GM10847 (cell line): Measurements from ENCODE around the gene ZNF646.

ENCODE experiments used
- POLR2A ChIP-seq: IDR thresholded peaks from 2 replicates; pipeline ENCODE4 v1.6.1; 2011; ENCODE audit not compliant: insufficient read length; ENCODE audit errors: extremely low read depth

Gene ZNF646

GRCh38 chr16:31073970-31074813 is at the start of gene ZNF646, which contains the start of gene ZNF668:
ZNF646 (plus strand) TSS chr16:31074422; CDS start chr16:31076325, 1,903 bp downstream.
ZNF668 (minus strand) TSS chr16:31074240; CDS start chr16:31064459, 9,781 bp downstream.
- TF ChIP-seq POLR2A, result peak; percentile 50

GRCh38 chr16:31025339-31025738 is 48.9 kb upstream of the ZNF646 start:
- TF ChIP-seq POLR2A, result no peak

- no peak for TF ChIP-seq POLR2A
Observed at GRCh38 chr16:31029272-31029671, 45.0 kb upstream of the ZNF646 start.

GRCh38 chr16:31031276-31031675 is 42.9 kb upstream of the ZNF646 start:
- TF ChIP-seq POLR2A, result no peak

- no peak for TF ChIP-seq POLR2A
Observed at GRCh38 chr16:31032736-31033708, 41.2 kb upstream of the ZNF646 start, which contains the start of gene STX4. STX4 (plus strand) TSS chr16:31033558; CDS start chr16:31033806, 248 bp downstream.

GRCh38 chr16:31033709-31034492 is 40.3 kb upstream of the ZNF646 start:
- TF ChIP-seq POLR2A, result peak; percentile 5

- no peak for TF ChIP-seq POLR2A
Observed at GRCh38 chr16:31036691-31037090, 37.5 kb upstream of the ZNF646 start.

GRCh38 chr16:31038993-31039392 is 35.2 kb upstream of the ZNF646 start:
- no peak for TF ChIP-seq POLR2A

GRCh38 chr16:31042866-31043265 is 31.4 kb upstream of the ZNF646 start:
- no peak for TF ChIP-seq POLR2A

GRCh38 chr16:31043352-31043751 is 30.9 kb upstream of the ZNF646 start:
- TF ChIP-seq POLR2A, result no peak

- no peak for TF ChIP-seq POLR2A
Observed at GRCh38 chr16:31043898-31044481, 30.2 kb upstream of the ZNF646 start.

- no peak for TF ChIP-seq POLR2A
Observed at GRCh38 chr16:31050280-31051030, 23.8 kb upstream of the ZNF646 start.

- TF ChIP-seq POLR2A, result no peak
Observed at GRCh38 chr16:31052114-31052513, 22.1 kb upstream of the ZNF646 start.

- no peak for TF ChIP-seq POLR2A
Observed at GRCh38 chr16:31055613-31056012, 18.6 kb upstream of the ZNF646 start.
